Fibroblast of lung (primary cell): ENCODE measurements around the gene PPP1R1C. TPM values are rescaled to one million over a fixed set of nuclear protein-coding genes. Genes with fewer than 3 reads are reported as not detected.

Source experiments
- DNase-seq, 2 donors: peaks; one replicate each; pipeline versions ENCODE4 v3.0.0 to v3.0.0-alpha.2; 2010; ENCODE audit warnings: low read depth in 2 of 2
- H2AFZ ChIP-seq: 2 replicates; pipeline ENCODE4 v1.5.1; 2012; ENCODE audit warnings: low read length, control low read depth, inconsistent platforms
- H3K27ac ChIP-seq: 2 replicates; pipeline ENCODE4 v1.5.1; 2011; ENCODE audit warnings: low read length, control low read depth; ENCODE audit not compliant: insufficient read depth
- H3K27me3 ChIP-seq: 2 replicates; pipeline ENCODE4 v1.5.1; 2011; ENCODE audit warnings: mild to moderate bottlenecking, low read length; ENCODE audit not compliant: control insufficient read depth, insufficient read depth
- H3K36me3 ChIP-seq: 2 replicates; pipeline ENCODE4 v1.5.1; 2011; ENCODE audit warnings: low read length; ENCODE audit not compliant: control insufficient read depth, insufficient read depth
- H3K4me1 ChIP-seq: 2 replicates; pipeline ENCODE4 v1.5.1; 2011; ENCODE audit warnings: low read length; ENCODE audit not compliant: control insufficient read depth, insufficient read depth; ENCODE audit errors: extremely low read depth
- H3K4me2 ChIP-seq: 2 replicates; pipeline ENCODE4 v1.5.1; 2011; ENCODE audit warnings: low read length, control low read depth; ENCODE audit not compliant: insufficient read depth; ENCODE audit errors: extremely low read depth
- H3K4me3 ChIP-seq, 4 experiments: fragments of 200-600 bp in 1 of 4; sonication (generic) in 1 of 4; replicated peaks in 1 of 4; 2 replicates each; pipeline ENCODE4 v1.5.1; 2011 to 2016; ENCODE audit warnings: low read length in 4 of 4, low read depth in 3 of 4, mild to moderate bottlenecking in 3 of 4, control low read depth in 2 of 4, inconsistent platforms in 1 of 4, mixed read lengths in 1 of 4; ENCODE audit not compliant: insufficient read depth in 1 of 4; ENCODE audit errors: control extremely low read depth in 1 of 4
- H3K79me2 ChIP-seq: 2 replicates; pipeline ENCODE4 v1.5.1; 2012; ENCODE audit warnings: mild to moderate bottlenecking, low read length, inconsistent platforms; ENCODE audit not compliant: control insufficient read depth, insufficient read depth
- H3K9ac ChIP-seq: 2 replicates; pipeline ENCODE4 v1.5.1; 2011; ENCODE audit warnings: mild to moderate bottlenecking, low read length, control low read depth; ENCODE audit not compliant: insufficient read depth
- H3K9me3 ChIP-seq: 2 replicates; pipeline ENCODE4 v1.5.1; 2012; ENCODE audit warnings: low read depth, low read length; ENCODE audit not compliant: control insufficient read depth, insufficient read depth
- H4K20me1 ChIP-seq: 2 replicates; pipeline ENCODE4 v1.5.1; 2011; ENCODE audit warnings: low read length; ENCODE audit not compliant: control insufficient read depth, insufficient read depth; ENCODE audit errors: extremely low read depth
- EZH2 ChIP-seq: IDR thresholded peaks from 2 replicates; pipeline ENCODE4 v1.5.1; 2012; ENCODE audit warnings: low read length, control low read depth, mild to moderate bottlenecking; ENCODE audit errors: missing control alignments
- polyA plus RNA-seq, 2 donors: library from polyadenylated mRNA; depleted of rRNA in 1 of 2; stranded (reverse) in 1 of 2; unstranded in 1 of 2; fragments of >200 nt; gene quantifications; 2 replicates each; pipeline ENCODE4 v1.2.1, GENCODE V29; 2011 to 2012; ENCODE audit warnings: missing spikeins in 1 of 2
- total RNA-seq: library from RNA; depleted of rRNA; stranded (reverse); fragments of >200 nt; gene quantifications from 2 replicates; pipeline ENCODE4 v1.2.1, GENCODE V29; 2014
- TF ChIP-seq, protein P1 (sequence below), 2 donors: IDR thresholded peaks in 1 of 2; conservative IDR thresholded peaks in 1 of 2; 1 replicate in 1 of 2; 2 replicates in 1 of 2; pipeline ENCODE4 v1.5.1; 2011 to 2012; ENCODE audit warnings: low read length in 2 of 2, control low read depth in 1 of 2, inconsistent platforms in 1 of 2, low read depth in 1 of 2, mild to moderate bottlenecking in 1 of 2

Gene PPP1R1C
- total and polyA plus RNA-seq, 2 donors (not counting 1 experiment from before 2014, with no cell fraction given), result 0.50 to 0.57 TPM

DNA sequence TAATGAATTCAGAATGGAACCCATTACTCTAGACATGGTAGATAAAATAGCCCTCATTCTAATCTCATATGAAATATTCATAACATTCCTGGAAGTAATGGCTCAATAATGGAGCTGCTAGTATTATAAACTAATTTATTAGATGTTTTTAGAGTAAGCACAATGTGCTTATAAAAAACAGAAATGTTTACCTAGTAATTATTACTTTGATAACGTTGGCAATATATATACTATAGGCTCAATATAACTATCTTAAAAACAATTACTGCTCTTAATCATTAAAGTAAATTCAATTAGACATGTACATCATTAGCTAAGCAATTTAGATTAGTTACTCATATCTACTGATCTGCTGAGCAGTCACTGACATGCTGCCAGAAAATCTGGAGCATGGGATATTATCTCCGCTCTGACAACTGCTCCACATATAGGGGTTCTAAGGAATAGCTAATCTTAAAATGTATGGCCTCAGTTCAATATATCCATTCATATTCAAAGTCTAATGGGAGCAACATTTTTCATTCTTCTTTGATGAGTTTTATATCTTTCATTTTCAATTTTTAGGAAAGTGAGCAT lies 19.4 kb downstream of the PPP1R1C start:
- no peak overlapping the region for H3K9ac ChIP-seq
- H3K4me3 ChIP-seq, result no peak overlapping the region
- H3K9me3 ChIP-seq, result no peaks in the 10 kb centered on the region
- no peak overlapping the region for H3K27ac ChIP-seq
- DNase-seq, result no peak
- H3K4me2 ChIP-seq, result no peak overlapping the region
- H3K4me1 ChIP-seq, result no peaks in the 10 kb centered on the region
- H2AFZ ChIP-seq, result no peak overlapping the region
- no peaks in the 10 kb centered on the region for H4K20me1 ChIP-seq
- H3K36me3 ChIP-seq, result no peaks in the 10 kb centered on the region
- no peaks in the 10 kb centered on the region for H3K79me2 ChIP-seq
- H3K27me3 ChIP-seq, result no peaks in the 10 kb centered on the region
- TF ChIP-seq, protein P1, sequence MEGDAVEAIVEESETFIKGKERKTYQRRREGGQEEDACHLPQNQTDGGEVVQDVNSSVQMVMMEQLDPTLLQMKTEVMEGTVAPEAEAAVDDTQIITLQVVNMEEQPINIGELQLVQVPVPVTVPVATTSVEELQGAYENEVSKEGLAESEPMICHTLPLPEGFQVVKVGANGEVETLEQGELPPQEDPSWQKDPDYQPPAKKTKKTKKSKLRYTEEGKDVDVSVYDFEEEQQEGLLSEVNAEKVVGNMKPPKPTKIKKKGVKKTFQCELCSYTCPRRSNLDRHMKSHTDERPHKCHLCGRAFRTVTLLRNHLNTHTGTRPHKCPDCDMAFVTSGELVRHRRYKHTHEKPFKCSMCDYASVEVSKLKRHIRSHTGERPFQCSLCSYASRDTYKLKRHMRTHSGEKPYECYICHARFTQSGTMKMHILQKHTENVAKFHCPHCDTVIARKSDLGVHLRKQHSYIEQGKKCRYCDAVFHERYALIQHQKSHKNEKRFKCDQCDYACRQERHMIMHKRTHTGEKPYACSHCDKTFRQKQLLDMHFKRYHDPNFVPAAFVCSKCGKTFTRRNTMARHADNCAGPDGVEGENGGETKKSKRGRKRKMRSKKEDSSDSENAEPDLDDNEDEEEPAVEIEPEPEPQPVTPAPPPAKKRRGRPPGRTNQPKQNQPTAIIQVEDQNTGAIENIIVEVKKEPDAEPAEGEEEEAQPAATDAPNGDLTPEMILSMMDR (conservative IDR thresholded peaks at IDR 0.05 in 1 of 2, IDR thresholded peaks at IDR 0.05 in 1 of 2; ENCODE audit: low read depth in 1 of 2, low read length in 2 of 2), result no peak
- no peak for TF ChIP-seq EZH2

GRCh38 chr2:182006595-182007341 lies 21.1 kb downstream of the PPP1R1C start:
- Histone ChIP-seq H3K4me2 (no peak overlapping the region), H3K9ac (no peak overlapping the region), H3K79me2 (no peaks in the 10 kb centered on the region), H3K9me3 (no peaks in the 10 kb centered on the region), H3K27ac (no peak overlapping the region), H4K20me1 (no peaks in the 10 kb centered on the region), H3K4me3 (no peak overlapping the region), H3K27me3 (no peaks in the 10 kb centered on the region), H2AFZ (no peak overlapping the region), H3K4me1 (no peaks in the 10 kb centered on the region), H3K36me3 (no peaks in the 10 kb centered on the region)
- TF ChIP-seq EZH2, result no peak
- TF ChIP-seq, protein P1 (conservative IDR thresholded peaks at IDR 0.05 in 1 of 2, IDR thresholded peaks at IDR 0.05 in 1 of 2; ENCODE audit: low read depth in 1 of 2, low read length in 2 of 2), result no peak
- DNase-seq, result no peak

GRCh38 chr2:182014284-182014683 lies 28.6 kb downstream of the PPP1R1C start:
- no peak overlapping the region for H3K9ac ChIP-seq
- no peaks in the 10 kb centered on the region for H3K36me3 ChIP-seq
- no peak for DNase-seq
- no peak overlapping the region for H3K4me2 ChIP-seq
- no peaks in the 10 kb centered on the region for H4K20me1 ChIP-seq
- no peak overlapping the region for H3K4me3 ChIP-seq
- H3K27ac ChIP-seq, result no peak overlapping the region
- H3K79me2 ChIP-seq, result no peaks in the 10 kb centered on the region
- no peaks in the 10 kb centered on the region for H3K4me1 ChIP-seq
- no peak for TF ChIP-seq EZH2
- TF ChIP-seq, protein P1 (conservative IDR thresholded peaks at IDR 0.05 in 1 of 2, IDR thresholded peaks at IDR 0.05 in 1 of 2; ENCODE audit: low read depth in 1 of 2, low read length in 2 of 2), result no peak
- H2AFZ ChIP-seq, result no peak overlapping the region
- H3K9me3 ChIP-seq, result no peaks in the 10 kb centered on the region
- H3K27me3 ChIP-seq, result no peaks in the 10 kb centered on the region
